ENCODE results near the gene IQCE.

Gene IQCE

GRCh38 chr7:2558629-2559282, at the start of gene IQCE:
Gene IQCE (plus strand): TSS chr7:2558979. CDS start chr7:2559182, 203 bp downstream.
- DNase-seq: peak; percentile 67 to 92

- no peak for DNase-seq
These were observed 49.4 kb upstream of the IQCE start for GRCh38 chr7:2509298-2509906.

GRCh38 chr7:2510130-2510776, 48.5 kb upstream of the IQCE start:
- no peak for DNase-seq

- DNase-seq: no peak
These were observed 47.6 kb upstream of the IQCE start for GRCh38 chr7:2510909-2511768.

GRCh38 chr7:2511769-2512168, 47.0 kb upstream of the IQCE start:
- no peak for DNase-seq

- no peak for DNase-seq
These were observed 46.6 kb upstream of the IQCE start for GRCh38 chr7:2512179-2512661.

GRCh38 chr7:2512713-2513112, 46.1 kb upstream of the IQCE start:
- no peak for DNase-seq

GRCh38 chr7:2513702-2514101, 45.1 kb upstream of the IQCE start:
- DNase-seq: no peak

- DNase-seq: no peak
These were observed 44.0 kb upstream of the IQCE start for GRCh38 chr7:2514473-2515423.

- no peak for DNase-seq
These were observed 43.2 kb upstream of the IQCE start for GRCh38 chr7:2515424-2516193.

- DNase-seq: no peak
These were observed 42.6 kb upstream of the IQCE start for GRCh38 chr7:2516194-2516555.

- no peak for DNase-seq
These were observed 41.8 kb upstream of the IQCE start for GRCh38 chr7:2517026-2517425.

- no peak for DNase-seq
These were observed 40.9 kb upstream of the IQCE start for GRCh38 chr7:2517678-2518507.

GRCh38 chr7:2518737-2519118, 40.1 kb upstream of the IQCE start:
- no peak for DNase-seq

GRCh38 chr7:2519119-2519930, 39.5 kb upstream of the IQCE start, which contains the start of gene LFNG:
Gene LFNG (plus strand): TSS chr7:2519774. CDS start chr7:2519862, 88 bp downstream.
- peak; percentile 78 to 96 for DNase-seq

GRCh38 chr7:2520131-2520760, 38.5 kb upstream of the IQCE start:
- DNase-seq: peak in 1 of 2 experiments; percentile 36

- no peak for DNase-seq
These were observed 38.0 kb upstream of the IQCE start for GRCh38 chr7:2520761-2521290.

GRCh38 chr7:2521341-2521745, 37.4 kb upstream of the IQCE start:
- DNase-seq: no peak
